Endothelial cell (in vitro differentiated cells): ENCODE data around the gene RBP5. TPM values are rescaled to one million over a fixed set of nuclear protein-coding genes. Genes with fewer than 3 reads are reported as not detected.

Experiments used
- DNase-seq: peaks from one replicate; pipeline ENCODE4 v3.0.0; 2021; ENCODE audit warnings: low spot score
- H3K27ac Mint-ChIP-seq: one replicate; pipeline ENCODE4 v1.8.0; 2021; ENCODE audit warnings: mixed read lengths, inconsistent platforms; ENCODE audit not compliant: unreplicated experiment
- H3K27me3 Mint-ChIP-seq: one replicate; pipeline ENCODE4 v1.8.0; 2021; ENCODE audit warnings: mild to moderate bottlenecking, moderate library complexity, mixed read lengths, inconsistent platforms; ENCODE audit not compliant: unreplicated experiment
- H3K36me3 Mint-ChIP-seq: one replicate; pipeline ENCODE4 v1.8.0; 2021; ENCODE audit warnings: mild to moderate bottlenecking, low read depth, mixed read lengths, inconsistent platforms; ENCODE audit not compliant: unreplicated experiment
- H3K4me1 Mint-ChIP-seq: one replicate; pipeline ENCODE4 v1.8.0; 2021; ENCODE audit warnings: mild to moderate bottlenecking, mixed read lengths, inconsistent platforms; ENCODE audit not compliant: unreplicated experiment
- H3K4me3 Mint-ChIP-seq: one replicate; pipeline ENCODE4 v1.8.0; 2021; ENCODE audit warnings: mild to moderate bottlenecking, mixed read lengths, inconsistent platforms; ENCODE audit not compliant: unreplicated experiment
- H3K9me3 Mint-ChIP-seq: one replicate; pipeline ENCODE4 v1.8.0; 2021; ENCODE audit warnings: mixed read lengths, inconsistent platforms; ENCODE audit not compliant: unreplicated experiment
- CTCF ChIP-seq: fragments of 200-600 bp; sonication (generic); IDR thresholded peaks from one replicate; pipeline ENCODE4 v1.5.0; 2021; ENCODE audit warnings: antibody characterized with exemption; ENCODE audit not compliant: unreplicated experiment
- total RNA-seq: library from RNA; stranded (reverse); fragmentation: NEBNext Ultra II Directional; extraction: Animal tissue kit (Norgen Biotek cat#: 25700); gene quantifications from one replicate; pipeline ENCODE4 v1.2.1, GENCODE V29; 2021; ENCODE audit not compliant: unreplicated experiment

The RBP5 gene
- total RNA-seq, 1 donor from 2014 or later: 1.0 TPM

GRCh38 chr12:7114851-7115250 lies 13.8 kb downstream of the RBP5 start:
- TF ChIP-seq CTCF: no peak
- H3K9me3 Mint-ChIP-seq: no peaks in the 10 kb centered on the region
- peaks cover 6% of the 10 kb centered on the region for H3K27me3 Mint-ChIP-seq
- no peak for DNase-seq
- H3K4me1 Mint-ChIP-seq: no peaks in the 10 kb centered on the region
- H3K36me3 Mint-ChIP-seq: peaks cover 18% of the 10 kb centered on the region
- no peak overlapping the region for H3K4me3 Mint-ChIP-seq
- H3K27ac Mint-ChIP-seq: no peak overlapping the region

- no peak for DNase-seq
- Mint-ChIP-seq H3K27me3 (peaks cover 6% of the 10 kb centered on the region), H3K4me3 (no peak overlapping the region), H3K9me3 (no peaks in the 10 kb centered on the region), H3K27ac (peak overlapping the region; percentile 42), H3K4me1 (peaks cover 3% of the 10 kb centered on the region), H3K36me3 (peaks cover 18% of the 10 kb centered on the region)
- TF ChIP-seq CTCF: no peak
Measured at GRCh38 chr12:7114008-7114407, 14.7 kb downstream of the RBP5 start.

GRCh38 chr12:7113389-7113871 lies 15.3 kb downstream of the RBP5 start:
- H3K27me3 Mint-ChIP-seq: peaks cover 4% of the 10 kb centered on the region
- H3K4me3 Mint-ChIP-seq: no peak overlapping the region
- no peaks in the 10 kb centered on the region for H3K9me3 Mint-ChIP-seq
- TF ChIP-seq CTCF: peak; percentile 90
- peak; percentile 30 for DNase-seq
- peaks cover 18% of the 10 kb centered on the region for H3K36me3 Mint-ChIP-seq
- H3K27ac Mint-ChIP-seq: no peak overlapping the region
- peaks cover 3% of the 10 kb centered on the region for H3K4me1 Mint-ChIP-seq

- H3K9me3 Mint-ChIP-seq: no peaks in the 10 kb centered on the region
- peaks cover 7% of the 10 kb centered on the region for H3K4me1 Mint-ChIP-seq
- DNase-seq: no peak
- no peak overlapping the region for H3K27ac Mint-ChIP-seq
- peaks cover 14% of the 10 kb centered on the region for H3K36me3 Mint-ChIP-seq
- TF ChIP-seq CTCF: no peak
- H3K4me3 Mint-ChIP-seq: no peak overlapping the region
- peaks cover 2% of the 10 kb centered on the region for H3K27me3 Mint-ChIP-seq
Measured at GRCh38 chr12:7112041-7112440, 16.6 kb downstream of the RBP5 start.

- Mint-ChIP-seq H3K4me1 (peaks cover 7% of the 10 kb centered on the region), H3K36me3 (peaks cover 14% of the 10 kb centered on the region), H3K4me3 (no peak overlapping the region), H3K27ac (no peak overlapping the region), H3K27me3 (peaks cover 2% of the 10 kb centered on the region), H3K9me3 (no peaks in the 10 kb centered on the region)
- DNase-seq: no peak
- no peak for TF ChIP-seq CTCF
Measured at GRCh38 chr12:7110661-7111060, 18.0 kb downstream of the RBP5 start.
